GM12878 (cell line): ENCODE results near the gene MOGAT2. TPM values are rescaled to one million over a fixed set of nuclear protein-coding genes. Genes with fewer than 3 reads are reported as not detected.

Experiments
- CEBPB ChIP-seq, 2 experiments: fragments of 150-350 bp in 1 of 2; IDR thresholded peaks; 2 replicates each; pipeline ENCODE4 v1.6.1; 2012 to 2014; ENCODE audit warnings: low read depth in 2 of 2, low read length in 2 of 2, borderline replicate concordance in 1 of 2, inconsistent platforms in 1 of 2
- CREM ChIP-seq: IDR thresholded peaks from 2 replicates; pipeline ENCODE4 v1.6.1; 2014; ENCODE audit warnings: antibody characterized with exemption, low read depth
- CTCF ChIP-seq, 3 experiments: IDR thresholded peaks in 2 of 3; conservative IDR thresholded peaks in 1 of 3; 2 replicates each; pipeline ENCODE4 v1.5.1; 2011; ENCODE audit warnings: low read depth in 3 of 3, low read length in 3 of 3, mild to moderate bottlenecking in 3 of 3, control low read depth in 2 of 3, moderate library complexity in 2 of 3, inconsistent platforms in 1 of 3, mixed read lengths in 1 of 3; ENCODE audit not compliant: control insufficient read depth in 2 of 3, insufficient read depth in 1 of 3; ENCODE audit errors: extremely low read depth in 1 of 3
- E4F1 ChIP-seq: fragments of 450-650 bp; IDR thresholded peaks from 2 replicates; pipeline ENCODE4 v1.6.1; 2018; ENCODE audit warnings: borderline replicate concordance, mild to moderate bottlenecking; ENCODE audit not compliant: partially characterized antibody
- LARP7 ChIP-seq: fragments of 450-650 bp; IDR thresholded peaks from 2 replicates; pipeline ENCODE4 v1.6.1; 2017; ENCODE audit warnings: mild to moderate bottlenecking
- MEF2B ChIP-seq: fragments of 450-650 bp; IDR thresholded peaks from 2 replicates; pipeline ENCODE4 v1.6.1; 2018; ENCODE audit warnings: mild to moderate bottlenecking, moderate library complexity; ENCODE audit not compliant: partially characterized antibody, poor library complexity, severe bottlenecking
- MXI1 ChIP-seq: fragments of 150-350 bp; IDR thresholded peaks from 2 replicates; pipeline ENCODE4 v1.6.1; 2011; ENCODE audit warnings: low read depth, mild to moderate bottlenecking, inconsistent platforms, low read length, improper control_type of control experiment
- MYC ChIP-seq: IDR thresholded peaks from 2 replicates; pipeline ENCODE4 v1.6.1; 2011; ENCODE audit warnings: mild to moderate bottlenecking, low read length, moderate library complexity, inconsistent platforms; ENCODE audit not compliant: insufficient read depth, insufficient replicate concordance, insufficient read length, severe bottlenecking
- NBN ChIP-seq: fragments of 450-650 bp; IDR thresholded peaks from 2 replicates; pipeline ENCODE4 v1.6.1; 2016
- POLR2AphosphoS2 ChIP-seq: IDR thresholded peaks from 2 replicates; pipeline ENCODE4 v1.6.1; 2011; ENCODE audit warnings: low read depth, mild to moderate bottlenecking, low read length, improper control_type of control experiment, moderate library complexity
- RAD21 ChIP-seq: IDR thresholded peaks from 2 replicates; pipeline ENCODE4 v1.6.1; 2011; ENCODE audit warnings: mild to moderate bottlenecking, low read depth, low read length, moderate library complexity; ENCODE audit not compliant: insufficient read depth
- RBBP5 ChIP-seq: fragments of 200-600 bp; sonication (generic); conservative IDR thresholded peaks from 2 replicates; pipeline ENCODE4 v1.6.1; 2016
- RELB ChIP-seq: fragments of 450-650 bp; IDR thresholded peaks from 2 replicates; pipeline ENCODE4 v1.6.1; 2017; ENCODE audit warnings: low read depth, mild to moderate bottlenecking, moderate library complexity
- STAT1 ChIP-seq: fragments of 450-650 bp; conservative IDR thresholded peaks from 2 replicates; pipeline ENCODE4 v1.6.1; 2014; ENCODE audit warnings: antibody characterized with exemption, mild to moderate bottlenecking
- TCF3 ChIP-seq: IDR thresholded peaks from 2 replicates; pipeline ENCODE4 v1.6.1; 2012; ENCODE audit warnings: low read depth, mild to moderate bottlenecking, low read length, borderline replicate concordance; ENCODE audit not compliant: insufficient read depth
- ZNF207 ChIP-seq: fragments of 450-650 bp; IDR thresholded peaks from 2 replicates; pipeline ENCODE4 v1.6.1; 2014; ENCODE audit warnings: antibody characterized with exemption, mild to moderate bottlenecking, borderline replicate concordance
- ZNF384 ChIP-seq: IDR thresholded peaks from 2 replicates; pipeline ENCODE4 v1.6.1; 2012; ENCODE audit warnings: low read depth, mild to moderate bottlenecking, low read length, improper control_type of control experiment, borderline replicate concordance
- ZSCAN29 ChIP-seq: fragments of 450-650 bp; IDR thresholded peaks from 2 replicates; pipeline ENCODE4 v1.6.1; 2017; ENCODE audit warnings: mild to moderate bottlenecking, moderate library complexity
- polyA plus RNA-seq, 11 experiments: library from polyadenylated mRNA; depleted of rRNA in 4 of 11; unstranded in 6 of 11; stranded (reverse) in 5 of 11; fragments of >200 nt; fragmentation: Nextera tagmentation in 4 of 11; fragmentation: Illumina TruSeq in 1 of 11; extraction: Ambion mirVana in 4 of 11; extraction: Trizol in 1 of 11; gene quantifications; 1 replicate in 1 of 11; 2 replicates in 10 of 11; pipeline versions ENCODE4 v1.2.1 to v1.2.3, GENCODE V29; 2011 to 2016; ENCODE audit warnings: inconsistent platforms in 2 of 11, missing spikeins in 2 of 11, low read depth in 1 of 11
- total RNA-seq, 4 experiments: library from RNA; depleted of rRNA in 3 of 4; stranded (reverse); fragments of >200 nt in 3 of 4; fragmentation: Illumina TruSeq in 1 of 4; extraction: Trizol in 1 of 4; gene quantifications; 2 replicates each; pipeline versions ENCODE4 v1.2.1 to v1.2.3, GENCODE V29; 2013 to 2021
- TF ChIP-seq, protein P1 (sequence below): fragments of 450-650 bp; IDR thresholded peaks from 2 replicates; pipeline ENCODE4 v1.6.1; 2014; ENCODE audit warnings: mild to moderate bottlenecking

Gene MOGAT2
- total and polyA plus RNA-seq, 10 of the 15 experiments (the other 5 are each of a cell fraction or from before 2014, with no cell fraction given), result 0.15 to 0.45 (median 0.22) TPM; not detected in 1

DNA sequence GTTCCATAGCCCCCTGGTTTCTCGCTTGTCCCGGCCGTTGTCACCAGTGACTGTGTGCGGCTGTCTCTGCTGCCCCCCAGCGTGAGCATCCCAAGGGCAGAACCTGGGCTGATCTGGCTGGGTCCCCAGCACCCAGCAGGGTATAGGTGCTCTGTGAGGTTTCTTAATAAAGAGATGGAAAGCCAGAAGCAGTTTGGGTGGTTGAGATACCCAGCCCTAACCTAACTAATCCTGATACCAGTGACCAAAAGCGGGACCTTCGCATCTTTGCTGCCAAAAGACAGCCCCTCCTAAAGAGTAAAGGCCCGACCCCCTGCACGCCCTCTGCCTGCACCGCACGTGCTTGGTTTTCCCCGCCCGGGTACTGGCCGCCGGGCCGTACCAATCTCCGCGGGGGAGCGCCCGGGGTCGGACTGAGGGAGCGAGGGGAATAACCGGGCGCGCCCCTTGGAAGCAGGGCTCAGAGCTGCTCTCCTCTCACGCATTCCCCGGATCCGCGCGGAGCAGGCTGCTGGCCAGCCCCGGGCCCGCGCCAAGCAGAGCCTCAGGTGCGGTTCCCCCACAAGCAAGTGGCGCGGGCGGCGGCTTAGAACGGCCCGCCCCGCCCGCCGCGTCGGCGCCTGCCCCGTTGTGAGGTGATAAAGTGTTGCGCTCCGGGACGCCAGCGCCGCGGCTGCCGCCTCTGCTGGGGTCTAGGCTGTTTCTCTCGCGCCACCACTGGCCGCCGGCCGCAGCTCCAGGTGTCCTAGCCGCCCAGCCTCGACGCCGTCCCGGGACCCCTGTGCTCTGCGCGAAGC, 50.7 kb downstream of the MOGAT2 start, which contains the start of gene DGAT2 (continued):
- TF ChIP-seq E4F1, result peak; percentile 91
- TF ChIP-seq RBBP5, result no peak
- TF ChIP-seq STAT1, result peak; percentile 91
- peak; percentile 99 for TF ChIP-seq RELB
- TF ChIP-seq MYC, result peak; percentile 68
- no peak for TF ChIP-seq ZNF384
- peak; percentile 52 for TF ChIP-seq RAD21
- TF ChIP-seq ZSCAN29, result 0 out of 2 replicates have a peak, but pooled peaks have one; percentile 34
- TF ChIP-seq CTCF (IDR thresholded peaks at IDR 0.05 in 2 of 3, conservative IDR thresholded peaks at IDR 0.05 in 1 of 3; ENCODE audit: control insufficient read depth in 2 of 3, extremely low read depth in 1 of 3, insufficient read depth in 1 of 3, low read depth in 3 of 3, low read length in 3 of 3), result peak; percentile 32 to 39 (median 39); a peak in 4 of 6 replicates
- peak; percentile 96; the same call in 1 of the 2 replicates for TF ChIP-seq ZNF207
- TF ChIP-seq, protein P1, sequence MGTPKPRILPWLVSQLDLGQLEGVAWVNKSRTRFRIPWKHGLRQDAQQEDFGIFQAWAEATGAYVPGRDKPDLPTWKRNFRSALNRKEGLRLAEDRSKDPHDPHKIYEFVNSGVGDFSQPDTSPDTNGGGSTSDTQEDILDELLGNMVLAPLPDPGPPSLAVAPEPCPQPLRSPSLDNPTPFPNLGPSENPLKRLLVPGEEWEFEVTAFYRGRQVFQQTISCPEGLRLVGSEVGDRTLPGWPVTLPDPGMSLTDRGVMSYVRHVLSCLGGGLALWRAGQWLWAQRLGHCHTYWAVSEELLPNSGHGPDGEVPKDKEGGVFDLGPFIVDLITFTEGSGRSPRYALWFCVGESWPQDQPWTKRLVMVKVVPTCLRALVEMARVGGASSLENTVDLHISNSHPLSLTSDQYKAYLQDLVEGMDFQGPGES, result 0 out of 2 replicates have a peak, but pooled peaks have one; percentile 5
- TF ChIP-seq TCF3, result 0 out of 2 replicates have a peak, but pooled peaks have one; percentile 39
- TF ChIP-seq MEF2B, result peak; percentile 74
- TF ChIP-seq LARP7, result peak; percentile 94
- TF ChIP-seq MXI1, result peak; percentile 76
- TF ChIP-seq POLR2AphosphoS2, result 0 out of 2 replicates have a peak, but pooled peaks have one; percentile 20
- peak; percentile 33; the same call in 1 of the 2 replicates for TF ChIP-seq CREM
- no peak for TF ChIP-seq CEBPB (IDR thresholded peaks at IDR 0.05; ENCODE audit: borderline replicate concordance in 1 of 2, low read depth in 2 of 2, low read length in 2 of 2)
- TF ChIP-seq NBN, result peak; percentile 82; the same call in 1 of the 2 replicates
